A549 (cell line): ENCODE measurements around the gene LIN9. TPM values are rescaled to one million over a fixed set of nuclear protein-coding genes. Genes with fewer than 3 reads are reported as not detected.
"Not testable (repeated sequence)": the region's sequence is repeated elsewhere in the genome, so short reads cannot be mapped to it uniquely, and the experiment has no call there.

Experiments
- ATAC-seq, 2 experiments: fragments of 200-7000 bp in 1 of 2; fragments of >200 bp in 1 of 2; cut with Nextera tagmentation in 1 of 2; cut with Tn5 transposase in 1 of 2; 3 replicates each; pipeline versions ENCODE4 v1.8.0 to v1.9.1; 2018 to 2020; ENCODE audit warnings: mild to moderate bottlenecking in 1 of 2, moderate library complexity in 1 of 2
- CTCF ChIA-PET: fragments of 300-600 bp; sonication (Branson Sonifier 250); formaldehyde crosslinking; extraction: SDS; loops from one replicate; lab custom pipeline; 2021; ENCODE audit warnings: antibody characterized with exemption, inconsistent platforms; lab: Yijun Ruan, JAX
- POLR2A ChIA-PET: fragments of 350-600 bp; formaldehyde crosslinking; extraction: SDS; loops from one replicate; lab custom pipeline; 2021; ENCODE audit warnings: antibody characterized with exemption, inconsistent platforms; lab: Yijun Ruan, JAX
- DNase-seq, 2 experiments: peaks; one replicate each; pipeline versions ENCODE4 v3.0.0 to v3.0.0-alpha.2; 2011 to 2016; ENCODE audit warnings: low read depth in 1 of 2, low spot score in 1 of 2
- FAIRE-seq: peaks from 2 replicates; lab custom pipeline; 2011; peaks lifted over from hg19 to GRCh38; lab: Jason Lieb, UNC
- H3K27ac ChIP-seq, 2 experiments: fragments of >200 bp; sonication (Bioruptor Twin); formaldehyde crosslinking; 3 replicates each; pipeline ENCODE4 v1.5.1; 2016 to 2017
- H3K4me1 ChIP-seq: fragments of >200 bp; sonication (Bioruptor Twin); formaldehyde crosslinking; 3 replicates; pipeline ENCODE4 v1.6.1; 2016
- H3K4me2 ChIP-seq: fragments of >200 bp; sonication (Bioruptor Twin); formaldehyde crosslinking; 3 replicates; pipeline ENCODE4 v1.6.1; 2016
- H3K4me3 ChIP-seq: fragments of >200 bp; sonication (Bioruptor Twin); formaldehyde crosslinking; 3 replicates; pipeline ENCODE4 v1.5.1; 2016
- H3K9me3 ChIP-seq: fragments of >200 bp; sonication (Bioruptor Twin); formaldehyde crosslinking; 3 replicates; pipeline ENCODE4 v1.6.1; 2016
- ATOH8 ChIP-seq: fragments of 250-450 bp; sonication (Bioruptor Pico); IDR thresholded peaks from 2 replicates; pipeline ENCODE4 v1.5.0; 2020; ENCODE audit warnings: low read depth, mild to moderate bottlenecking, moderate library complexity
- CBX2 ChIP-seq: fragments of 200-600 bp; sonication (generic); IDR thresholded peaks from 2 replicates; pipeline ENCODE4 v1.6.1; 2016; ENCODE audit warnings: low read depth, mild to moderate bottlenecking, borderline replicate concordance
- CBX8 ChIP-seq: fragments of 200-600 bp; sonication (generic); IDR thresholded peaks from 2 replicates; pipeline ENCODE4 v1.6.1; 2016
- CEBPB ChIP-seq, 2 experiments: fragments of >200 bp in 1 of 2; sonication (Bioruptor Twin) in 1 of 2; formaldehyde crosslinking in 1 of 2; IDR thresholded peaks; 2 replicates each; pipeline ENCODE4 v1.6.1; 2012 to 2016
- CHD2 ChIP-seq: fragments of 150-350 bp; IDR thresholded peaks from 2 replicates; pipeline ENCODE4 v1.6.1; 2014; ENCODE audit warnings: low read length; ENCODE audit not compliant: partially characterized antibody
- EHMT2 ChIP-seq: fragments of 200-600 bp; sonication (generic); IDR thresholded peaks from 2 replicates; pipeline ENCODE4 v1.6.1; 2016; ENCODE audit warnings: antibody characterized with exemption, low read depth, mild to moderate bottlenecking, moderate library complexity
- ELK1 ChIP-seq: fragments of 150-350 bp; IDR thresholded peaks from 2 replicates; pipeline ENCODE4 v1.6.1; 2014; ENCODE audit warnings: low read depth, mild to moderate bottlenecking, low read length
- EP300 ChIP-seq, 2 experiments: fragments of >200 bp; sonication (Bioruptor Twin); formaldehyde crosslinking; IDR thresholded peaks; 2 replicates in 1 of 2; 3 replicates in 1 of 2; pipeline ENCODE4 v1.6.1; 2016 to 2017
- FOSB ChIP-seq: fragments of 250-450 bp; sonication (Bioruptor Pico); IDR thresholded peaks from 2 replicates; pipeline ENCODE4 v1.5.0; 2020; ENCODE audit warnings: mild to moderate bottlenecking, moderate library complexity
- HDAC2 ChIP-seq: fragments of 200-600 bp; sonication (generic); IDR thresholded peaks from 2 replicates; pipeline ENCODE4 v1.6.1; 2016
- HES2 ChIP-seq: fragments of >200 bp; sonication (Bioruptor Twin); formaldehyde crosslinking; IDR thresholded peaks from 2 replicates; pipeline ENCODE4 v1.6.1; 2016
- HMGXB4 ChIP-seq: fragments of 250-450 bp; sonication (Bioruptor Pico); IDR thresholded peaks from 2 replicates; pipeline ENCODE4 v1.5.0; 2021; ENCODE audit warnings: mild to moderate bottlenecking, moderate library complexity, borderline replicate concordance
- HOXA7 ChIP-seq: fragments of 250-450 bp; sonication (Bioruptor Pico); IDR thresholded peaks from 2 replicates; pipeline ENCODE4 v1.5.0; 2020; ENCODE audit warnings: mild to moderate bottlenecking, moderate library complexity
- JUN ChIP-seq, 2 experiments: fragments of >200 bp; sonication (Bioruptor Twin); formaldehyde crosslinking; IDR thresholded peaks; 2 replicates in 1 of 2; 3 replicates in 1 of 2; pipeline ENCODE4 v1.6.1; 2016 to 2017
- MAFK ChIP-seq: fragments of 450-650 bp; IDR thresholded peaks from 2 replicates; pipeline ENCODE4 v1.6.1; 2014; ENCODE audit not compliant: partially characterized antibody
- MYC ChIP-seq: IDR thresholded peaks from 2 replicates; pipeline ENCODE4 v1.6.1; 2012; ENCODE audit warnings: mild to moderate bottlenecking, inconsistent platforms, low read length, improper control_type of control experiment, borderline replicate concordance
- PBX3 ChIP-seq: IDR thresholded peaks from 2 replicates; pipeline ENCODE4 v1.6.1; 2012
- POLR2AphosphoS2 ChIP-seq: conservative IDR thresholded peaks from 2 replicates; pipeline ENCODE4 v1.6.1; 2012; ENCODE audit warnings: low read length, improper control_type of control experiment, inconsistent platforms
- RAD21 ChIP-seq, 2 experiments: fragments of >200 bp in 1 of 2; sonication (Bioruptor Twin) in 1 of 2; formaldehyde crosslinking in 1 of 2; IDR thresholded peaks in 1 of 2; conservative IDR thresholded peaks in 1 of 2; 2 replicates in 1 of 2; 3 replicates in 1 of 2; pipeline ENCODE4 v1.6.1; 2012 to 2018; ENCODE audit warnings: inconsistent platforms in 1 of 2
- RFX5 ChIP-seq: fragments of 450-650 bp; IDR thresholded peaks from 2 replicates; pipeline ENCODE4 v1.7.1; 2014; ENCODE audit warnings: antibody characterized with exemption, mild to moderate bottlenecking, moderate library complexity
- RNF2 ChIP-seq: fragments of 200-600 bp; sonication (generic); IDR thresholded peaks from 2 replicates; pipeline ENCODE4 v1.6.1; 2016; ENCODE audit warnings: low read depth, mild to moderate bottlenecking, antibody characterized with exemption, moderate library complexity, borderline replicate concordance
- SMC3 ChIP-seq: fragments of >200 bp; sonication (Bioruptor Twin); formaldehyde crosslinking; IDR thresholded peaks from 3 replicates; pipeline ENCODE4 v1.6.1; 2018; ENCODE audit warnings: inconsistent platforms
- ZFP36 ChIP-seq: fragments of 450-650 bp; IDR thresholded peaks from 2 replicates; pipeline ENCODE4 v1.6.1; 2014; ENCODE audit warnings: borderline replicate concordance; ENCODE audit not compliant: partially characterized antibody
- ZNF302 ChIP-seq: fragments of 250-450 bp; sonication (Bioruptor Pico); IDR thresholded peaks from 2 replicates; pipeline ENCODE4 v1.9.0; 2021; ENCODE audit warnings: inconsistent platforms, mild to moderate bottlenecking, moderate library complexity
- ZSCAN20 ChIP-seq: fragments of 250-450 bp; sonication (Bioruptor Pico); IDR thresholded peaks from 2 replicates; pipeline ENCODE4 v1.8.0; 2022; ENCODE audit warnings: mild to moderate bottlenecking, moderate library complexity
- WGBS: methylation state at CpG from one replicate; pipeline ENCODE4 v1.1.6; 2017; ENCODE audit errors: missing lambda C conversion rate; 5-methylcytosine and 5-hydroxymethylcytosine counted together
- polyA plus RNA-seq, 4 experiments: library from polyadenylated mRNA; depleted of rRNA in 3 of 4; stranded (reverse); fragments of >200 nt; fragmentation: RNase III in 1 of 4; extraction: RNeasy Plus Mini Kit Qiagen cat#74134 plus additional on column Dnase treatment in 1 of 4; gene quantifications; 2 replicates in 3 of 4; 3 replicates in 1 of 4; pipeline ENCODE4 v1.2.3, GENCODE V29; 2011 to 2017

Gene LIN9
- polyA plus RNA-seq, 2 of the 4 experiments (the other 2 are of a cell fraction), result 8.3 to 14.7 TPM

- H3K4me1 ChIP-seq, result no peaks in the 10 kb centered on the region
- 76% methylated on average over 3 of the region's 3 CpGs for WGBS
- TF ChIP-seq CHD2 (no peak), ZSCAN20 (CRISPR knock-in tag) (no peak), MYC (no peak), FOSB (CRISPR knock-in tag) (no peak)
- TF ChIP-seq, all 56 proteins: peak for 0
- H3K4me3 ChIP-seq, result no peak overlapping the region
- ATAC-seq, result no peak
- H3K9me3 ChIP-seq, result no peaks in the 10 kb centered on the region
- ChIA-PET CTCF (no interaction called here), POLR2A (no interaction called here)
- FAIRE-seq, result no peak
- no peak overlapping the region for H3K27ac ChIP-seq
- no peak overlapping the region for H3K4me2 ChIP-seq
- DNase-seq, result no peak
Measured at GRCh38 chr1:226255380-226255779, 53.6 kb downstream of the LIN9 start.

GRCh38 chr1:226253933-226254332 lies 55.0 kb downstream of the LIN9 start:
- POLR2A ChIA-PET, result no interaction called here
- 95% methylated on average over 4 of the region's 4 CpGs for WGBS
- no peak for ATAC-seq
- no peaks in the 10 kb centered on the region for H3K4me1 ChIP-seq
- H3K4me3 ChIP-seq, result no peak overlapping the region
- TF ChIP-seq HES2 (no peak), ELK1 (no peak), RNF2 (no peak)
- FAIRE-seq, result no peak
- H3K4me2 ChIP-seq, result no peak overlapping the region
- H3K9me3 ChIP-seq, result no peaks in the 10 kb centered on the region
- H3K27ac ChIP-seq, result no peak overlapping the region
- no peak for DNase-seq
- CTCF ChIA-PET, result no interaction called here

- H3K4me2 ChIP-seq, H3K4me3 ChIP-seq, H3K4me1 ChIP-seq, ATAC-seq, DNase-seq, FAIRE-seq, H3K27ac ChIP-seq, POLR2A ChIA-PET, H3K9me3 ChIP-seq: not testable (repeated sequence)
- WGBS, result 85% methylated on average over 7 of the region's 7 CpGs
- CTCF ChIA-PET, result interaction anchor here (0.6 kb wide), 1 partner anchor 136 kb away, joined by 3 read pairs; no protein-coding TSS in a partner anchor
Measured at GRCh38 chr1:226252841-226253240, 56.1 kb downstream of the LIN9 start.

- no peaks in the 10 kb centered on the region for H3K9me3 ChIP-seq
- 97% methylated on average over 1 of the region's 1 CpG for WGBS
- FAIRE-seq, result no peak
Measured at GRCh38 chr1:226250511-226250910, 58.5 kb downstream of the LIN9 start.

GRCh38 chr1:226248796-226249195 lies 60.2 kb downstream of the LIN9 start:
- CTCF ChIA-PET, result no interaction called here
- Histone ChIP-seq H3K4me2 (no peak overlapping the region), H3K4me3 (no peak overlapping the region), H3K27ac (no peak overlapping the region), H3K4me1 (no peaks in the 10 kb centered on the region), H3K9me3 (no peaks in the 10 kb centered on the region)
- no peak for ATAC-seq
- WGBS, result 83% methylated on average over 3 of the region's 3 CpGs
- DNase-seq, result no peak
- FAIRE-seq, result no peak
- POLR2A ChIA-PET, result no interaction called here
- no peak for TF ChIP-seq CBX2
- TF ChIP-seq PBX3, result no peak
- TF ChIP-seq EHMT2, result no peak
- no peak for TF ChIP-seq EP300 (IDR thresholded peaks at IDR 0.05)
- TF ChIP-seq MAFK, result no peak
- TF ChIP-seq ATOH8, result no peak
- TF ChIP-seq JUN (IDR thresholded peaks at IDR 0.05), result no peak
- no peak for TF ChIP-seq ZSCAN20 (CRISPR knock-in tag)
- TF ChIP-seq ZFP36, result no peak
- TF ChIP-seq FOSB (CRISPR knock-in tag), result no peak
- TF ChIP-seq SMC3, result no peak
- TF ChIP-seq HMGXB4 (CRISPR knock-in tag), result no peak
- no peak for TF ChIP-seq HOXA7 (CRISPR knock-in tag)
- TF ChIP-seq ZNF302 (CRISPR knock-in tag), result no peak
- TF ChIP-seq POLR2AphosphoS2, result no peak
- no peak for TF ChIP-seq RFX5
- TF ChIP-seq HDAC2, result no peak

More at GRCh38 chr1:226250511-226250910, 58.5 kb downstream of the LIN9 start:
- H3K27ac ChIP-seq, result no peak overlapping the region
- H3K4me2 ChIP-seq, result no peak overlapping the region
- no peak for TF ChIP-seq RAD21 (conservative IDR thresholded peaks at IDR 0.05 in 1 of 2, IDR thresholded peaks at IDR 0.05 in 1 of 2)
- no peak for TF ChIP-seq CEBPB (IDR thresholded peaks at IDR 0.05)
- TF ChIP-seq CBX8, result no peak
- DNase-seq, result no peak
- no peak overlapping the region for H3K4me3 ChIP-seq
- ChIA-PET CTCF (no interaction called here), POLR2A (no interaction called here)
- no peak for ATAC-seq
- no peaks in the 10 kb centered on the region for H3K4me1 ChIP-seq
